ENCODE data around the gene CAVIN1. TPM values are rescaled to one million over a fixed set of nuclear protein-coding genes. Genes with fewer than 3 reads are reported as not detected.
A peak's percentile ranks its signal among the peaks of the same experiment; 100 is the strongest.
"Not testable (repeated sequence)": the region's sequence is repeated elsewhere in the genome, so short reads cannot be mapped to it uniquely, and the experiment has no call there.

CAVIN1 gene
- total RNA-seq, 3 donors from 2014 or later = 288 to 554 (median 306) TPM

GRCh38 chr17:42424991-42425610 is 2.0 kb upstream of the CAVIN1 start:
- TF ChIP-seq POLR2AphosphoS5 (IDR thresholded peaks at IDR 0.05) = no peak
- TF ChIP-seq CTCF (IDR thresholded peaks at IDR 0.05) = no peak
- no peak for TF ChIP-seq POLR2A (IDR thresholded peaks at IDR 0.05)
- Histone ChIP-seq H3K9me3 (no peaks in the 10 kb centered on the region), H3K36me3 (no peaks in the 10 kb centered on the region), H3K27me3 (no peaks in the 10 kb centered on the region), H3K4me3 (no peak overlapping the region), H3K4me1 (peaks cover 0 to 10% of the 10 kb centered on the region in 2 donors), H3K27ac (peak overlapping the region; percentile 54 to 95)
- DNase-seq (ENCODE audit: low spot score in 2 of 2) = no peak
- intact Hi-C loops (cut with DNase I; ENCODE audit: low total_unique reads) = no loop called here

DNA sequence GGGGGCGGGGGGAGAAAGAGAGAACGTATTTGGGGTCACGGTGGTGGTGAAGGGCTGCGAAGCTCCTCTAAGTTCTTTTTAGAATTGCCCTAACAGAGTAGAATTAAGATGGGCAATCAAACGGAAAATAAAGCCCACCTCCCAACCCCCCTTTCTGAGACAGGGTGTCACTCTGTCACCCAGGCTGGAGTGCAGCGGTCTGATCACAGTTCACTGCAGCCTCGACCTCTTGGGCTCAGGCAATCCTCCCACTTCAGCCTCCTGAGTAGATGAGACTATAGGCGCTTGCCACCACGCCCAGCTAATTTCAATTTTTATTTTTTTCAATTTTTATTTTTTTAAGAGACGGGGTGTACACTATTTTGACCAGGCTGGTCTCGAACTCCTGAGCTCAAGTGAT is 710 bp upstream of the CAVIN1 start:
- DNase-seq (ENCODE audit: low spot score in 2 of 2) = peak in 1 of 2 donors; percentile 49
- Histone ChIP-seq H3K27ac (peak overlapping the region; percentile 93 to 95), H3K36me3 (no peaks in the 10 kb centered on the region), H3K9me3 (no peaks in the 10 kb centered on the region), H3K4me3 (peak overlapping the region; percentile 80 to 98 (median 92)), H3K4me1 (peaks cover 0 to 10% of the 10 kb centered on the region in 2 donors), H3K27me3 (no peaks in the 10 kb centered on the region)
- intact Hi-C loops (cut with DNase I; ENCODE audit: low total_unique reads) = no loop called here
- TF ChIP-seq POLR2AphosphoS5 (IDR thresholded peaks at IDR 0.05) = no peak

DNA sequence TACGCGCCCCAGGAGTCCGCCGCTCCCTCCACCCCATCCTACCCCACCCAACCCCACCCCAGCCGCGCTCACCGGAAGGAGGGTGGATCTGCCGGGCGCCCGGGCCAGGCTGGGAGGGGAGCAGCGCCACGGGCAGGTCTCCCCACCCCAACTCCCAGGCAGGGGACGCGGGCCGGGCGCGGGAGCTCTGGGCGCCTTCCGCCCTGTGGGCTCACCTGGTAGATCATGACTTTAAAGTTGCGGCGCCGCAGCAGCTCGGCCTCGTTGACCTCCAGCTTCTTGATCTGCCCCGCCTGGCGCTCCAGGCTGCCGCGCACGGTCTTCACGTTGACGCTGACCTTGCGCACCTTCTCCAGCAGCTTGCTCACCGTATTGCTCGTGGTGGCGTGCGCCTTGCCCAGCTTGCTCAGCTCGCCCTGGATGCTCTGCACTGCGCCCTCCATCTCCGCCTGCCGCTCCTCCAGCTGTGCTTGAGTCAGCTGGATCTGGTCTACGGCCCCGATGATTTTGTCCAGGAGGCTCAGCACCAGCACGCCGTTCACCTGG is 571 bp downstream of the CAVIN1 start:
- Histone ChIP-seq H3K9me3 (no peaks in the 10 kb centered on the region), H3K36me3 (no peaks in the 10 kb centered on the region), H3K27me3 (no peaks in the 10 kb centered on the region), H3K4me1 (peaks cover 0 to 11% of the 10 kb centered on the region in 2 donors), H3K4me3 (peak overlapping the region; percentile 80 to 98 (median 92)), H3K27ac (peak overlapping the region; percentile 93 to 95)
- DNase-seq (ENCODE audit: low spot score in 2 of 2) = peak in 1 of 2 donors; percentile 50
- intact Hi-C loops (cut with DNase I; ENCODE audit: low total_unique reads) = no loop called here
- TF ChIP-seq CTCF (IDR thresholded peaks at IDR 0.05) (no peak), POLR2A (IDR thresholded peaks at IDR 0.05) (no peak), POLR2AphosphoS5 (IDR thresholded peaks at IDR 0.05) (no peak)

DNA sequence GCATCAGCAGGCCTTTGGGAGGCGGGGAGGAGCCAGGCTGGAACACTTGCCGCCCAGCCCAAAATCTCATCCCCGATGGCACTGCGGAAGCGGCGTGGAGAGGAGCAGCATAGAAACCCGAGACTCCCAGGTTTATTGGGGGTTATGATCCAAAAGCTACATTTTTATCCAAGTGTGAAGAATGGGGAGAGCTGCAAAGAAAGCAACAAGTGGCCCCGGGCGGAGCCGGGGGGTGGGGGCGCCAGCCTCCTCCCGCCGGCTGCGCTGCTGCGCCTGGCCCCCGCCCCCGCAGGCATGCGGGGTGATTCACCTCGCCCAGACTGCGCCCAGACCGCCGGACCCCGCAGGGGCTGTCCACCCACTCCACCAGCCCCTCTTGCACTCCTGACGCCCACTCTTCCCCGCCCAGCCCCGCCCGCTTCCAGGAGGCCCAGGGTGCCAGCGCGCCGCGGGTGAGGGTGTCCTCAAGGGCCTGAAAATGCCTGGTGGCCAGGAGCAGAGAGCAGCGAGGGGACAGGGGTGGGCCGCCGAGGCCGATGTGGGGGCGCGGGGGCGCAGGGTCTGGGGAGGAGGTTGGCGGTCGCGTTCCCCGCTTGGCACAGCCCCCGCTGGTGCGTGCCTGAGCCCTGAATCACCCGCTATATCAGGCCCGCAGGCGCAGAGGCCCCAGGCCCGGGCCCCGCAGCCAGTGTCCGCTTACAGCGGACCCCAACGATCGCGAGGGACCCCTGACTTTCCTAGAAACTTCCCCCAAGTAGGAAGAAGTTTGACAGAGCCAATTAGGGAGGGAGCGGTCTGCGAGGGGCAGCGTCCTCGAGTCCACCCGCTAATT is 1.3 kb downstream of the CAVIN1 start:
- intact Hi-C loops (cut with DNase I; ENCODE audit: low total_unique reads) = no loop called here
- Histone ChIP-seq H3K27me3 (no peaks in the 10 kb centered on the region), H3K4me1 (peaks cover 0 to 11% of the 10 kb centered on the region in 2 donors), H3K27ac (peak overlapping the region; percentile 93 to 95), H3K36me3 (no peaks in the 10 kb centered on the region), H3K4me3 (peak overlapping the region; percentile 80 to 98 (median 92)), H3K9me3 (no peaks in the 10 kb centered on the region)
- TF ChIP-seq POLR2A (IDR thresholded peaks at IDR 0.05) = no peak
- no peak for TF ChIP-seq CTCF (IDR thresholded peaks at IDR 0.05)
- no peak for TF ChIP-seq POLR2AphosphoS5 (IDR thresholded peaks at IDR 0.05)
- DNase-seq (ENCODE audit: low spot score in 2 of 2) = peak in 1 of 2 donors; percentile 51

GRCh38 chr17:42421136-42421506 is 1.9 kb downstream of the CAVIN1 start:
- H3K4me1 ChIP-seq = peaks cover 0 to 11% of the 10 kb centered on the region in 2 donors
- H3K9me3 ChIP-seq = no peaks in the 10 kb centered on the region
- no peak for TF ChIP-seq POLR2AphosphoS5 (IDR thresholded peaks at IDR 0.05)
- TF ChIP-seq POLR2A (IDR thresholded peaks at IDR 0.05) = no peak
- TF ChIP-seq CTCF (IDR thresholded peaks at IDR 0.05) = no peak
- peak overlapping the region; percentile 93 to 95 for H3K27ac ChIP-seq
- H3K36me3 ChIP-seq = no peaks in the 10 kb centered on the region
- no peaks in the 10 kb centered on the region for H3K27me3 ChIP-seq
- DNase-seq (ENCODE audit: low spot score in 2 of 2) = no peak
- intact Hi-C loops (cut with DNase I; ENCODE audit: low total_unique reads) = no loop called here
- H3K4me3 ChIP-seq = peak overlapping the region; percentile 80 to 98 (median 92)

GRCh38 chr17:42417981-42418380 is 5.1 kb downstream of the CAVIN1 start:
- DNase-seq (ENCODE audit: low spot score in 2 of 2); H3K27me3 ChIP-seq; H3K9me3 ChIP-seq; intact Hi-C loops (cut with DNase I; ENCODE audit: low total_unique reads); H3K36me3 ChIP-seq; H3K4me3 ChIP-seq: not testable (repeated sequence)
- Histone ChIP-seq H3K27ac (peak overlapping the region in 1 of 2 donors; percentile 76), H3K4me1 (peaks cover 4 to 15% of the 10 kb centered on the region in 2 donors)
